ENCODE data around the gene RNASEL. TPM values are rescaled to one million over a fixed set of nuclear protein-coding genes. Genes with fewer than 3 reads are reported as not detected.

RNASEL gene
- total RNA-seq, 1 donor from 2014 or later: 11.1 TPM

- H3K36me3 Mint-ChIP-seq (ENCODE audit: low read depth): peaks cover 30% of the 10 kb centered on the region
- peaks cover 45% of the 10 kb centered on the region for H3K4me1 Mint-ChIP-seq
- TF ChIP-seq CTCF (IDR thresholded peaks at IDR 0.05): no peak
- ChIA-PET CTCF (interaction anchor here (0.6 to 1.8 kb wide), 6 partner anchors 8 to 202 kb away, joined by 3 to 8 read pairs (median 3); no protein-coding TSS in a partner anchor), POLR2A (interaction anchor here (0.6 to 2.9 kb wide), 4 partner anchors 11 to 104 kb away, joined by 6 to 24 read pairs (median 15); partner anchors contain the start of gene RGS16)
- intact Hi-C loops (cut with micrococcal nuclease): loop anchor here (2.0 to 5.0 kb wide), 4 partner anchors 21 to 883 kb away; partner anchors contain the start of genes DHX9 and SMG7
- no peaks in the 10 kb centered on the region for H3K27me3 Mint-ChIP-seq
- H3K4me3 Mint-ChIP-seq: peak overlapping the region; percentile 92
- DNase-seq (no peak), ATAC-seq (ENCODE audit: low read depth) (no peak)
- H3K27ac Mint-ChIP-seq: peak overlapping the region; percentile 96
- no peaks in the 10 kb centered on the region for H3K9me3 Mint-ChIP-seq
These were observed 464 bp upstream of the RNASEL start for GRCh38 chr1:182589520-182589919.

- POLR2A ChIA-PET: interaction anchor here (0.8 to 2.9 kb wide), 6 partner anchors 14 to 103 kb away, joined by 4 to 24 read pairs (median 7); partner anchors contain the start of gene RGS16
- peak; percentile 29 for ATAC-seq (ENCODE audit: low read depth)
- no peak for TF ChIP-seq CTCF (IDR thresholded peaks at IDR 0.05)
These were observed 1.2 kb downstream of the RNASEL start for GRCh38 chr1:182587666-182588499.

GRCh38 chr1:182587093-182587492 is 2.0 kb downstream of the RNASEL start:
- ChIA-PET CTCF (interaction anchor here (1.8 to 2.2 kb wide), 3 partner anchors 11 to 103 kb away, joined by 6 to 8 read pairs (median 7); no protein-coding TSS in a partner anchor), POLR2A (no interaction called here)
- no peak for TF ChIP-seq CTCF (IDR thresholded peaks at IDR 0.05)
- DNase-seq (no peak), ATAC-seq (ENCODE audit: low read depth) (no peak)
- Mint-ChIP-seq H3K4me3 (no peak overlapping the region), H3K4me1 (peaks cover 60% of the 10 kb centered on the region), H3K9me3 (no peaks in the 10 kb centered on the region), H3K27me3 (no peaks in the 10 kb centered on the region), H3K27ac (no peak overlapping the region), H3K36me3 (ENCODE audit: low read depth) (peaks cover 54% of the 10 kb centered on the region)
- intact Hi-C loops (cut with micrococcal nuclease): loop anchor here (5.0 kb wide), 2 partner anchors 250 to 885 kb away; partner anchors contain the start of genes DHX9 and SMG7

More at GRCh38 chr1:182587666-182588499, 1.2 kb downstream of the RNASEL start:
- no peaks in the 10 kb centered on the region for H3K27me3 Mint-ChIP-seq
- H3K4me1 Mint-ChIP-seq: peaks cover 60% of the 10 kb centered on the region
- intact Hi-C loops (cut with micrococcal nuclease): loop anchor here (1.0 to 5.0 kb wide), 6 partner anchors 16 to 884 kb away; partner anchors contain the start of genes DHX9, RGS16 and SMG7
- H3K9me3 Mint-ChIP-seq: no peaks in the 10 kb centered on the region
- H3K36me3 Mint-ChIP-seq (ENCODE audit: low read depth): peaks cover 46% of the 10 kb centered on the region
- H3K4me3 Mint-ChIP-seq: peak overlapping the region; percentile 92
- CTCF ChIA-PET: interaction anchor here (0.7 to 2.2 kb wide), 8 partner anchors 10 to 197 kb away, joined by 3 to 8 read pairs (median 5); no protein-coding TSS in a partner anchor
- peak overlapping the region; percentile 96 for H3K27ac Mint-ChIP-seq
- no peak for DNase-seq

- Mint-ChIP-seq H3K27me3 (no peaks in the 10 kb centered on the region), H3K36me3 (ENCODE audit: low read depth) (peaks cover 61% of the 10 kb centered on the region), H3K9me3 (no peaks in the 10 kb centered on the region), H3K27ac (no peak overlapping the region), H3K4me1 (peaks cover 60% of the 10 kb centered on the region), H3K4me3 (no peak overlapping the region)
- intact Hi-C loops (cut with micrococcal nuclease): loop anchor here (5.0 kb wide), 2 partner anchors 251 to 886 kb away; partner anchors contain the start of genes DHX9 and SMG7
- CTCF ChIA-PET: no interaction called here
- DNase-seq (no peak), ATAC-seq (ENCODE audit: low read depth) (no peak)
- no peak for TF ChIP-seq CTCF (IDR thresholded peaks at IDR 0.05)
- POLR2A ChIA-PET: no interaction called here
These were observed 2.7 kb downstream of the RNASEL start for GRCh38 chr1:182586380-182586779.

GRCh38 chr1:182584746-182585145 is 4.3 kb downstream of the RNASEL start:
- Mint-ChIP-seq H3K4me3 (no peak overlapping the region), H3K27ac (no peak overlapping the region), H3K27me3 (no peaks in the 10 kb centered on the region), H3K36me3 (ENCODE audit: low read depth) (peaks cover 77% of the 10 kb centered on the region), H3K4me1 (peaks cover 60% of the 10 kb centered on the region), H3K9me3 (no peaks in the 10 kb centered on the region)
- no peak for TF ChIP-seq CTCF (IDR thresholded peaks at IDR 0.05)
- CTCF ChIA-PET: interaction anchor here (2.7 kb wide), 1 partner anchor 11 kb away, joined by 8 read pairs; no protein-coding TSS in a partner anchor
- POLR2A ChIA-PET: no interaction called here
- DNase-seq: no peak
- no peak for ATAC-seq (ENCODE audit: low read depth)
- intact Hi-C loops (cut with micrococcal nuclease): loop anchor here (5.0 kb wide), 2 partner anchors 253 to 888 kb away; partner anchors contain the start of genes DHX9 and SMG7
